Stomach (tissue), 9 donors: Measurements from ENCODE around the gene ABCA8. TPM values are rescaled to one million over a fixed set of nuclear protein-coding genes. Genes with fewer than 3 reads are reported as not detected.
"Not testable (repeated sequence)": the region's sequence is repeated elsewhere in the genome, so short reads cannot be mapped to it uniquely, and the experiment has no call there.

ENCODE experiments used
- DNase-seq, 2 donors: peaks; one replicate each; pipeline versions ENCODE4 v3.0.0 to v3.0.0-alpha.2; 2013 to 2019
- H3K27ac ChIP-seq, 5 donors: fragments of 200-600 bp in 4 of 5; sonication (generic) in 4 of 5; one replicate each; pipeline ENCODE4 v1.5.1; 2013 to 2019; ENCODE audit warnings: mild to moderate bottlenecking in 1 of 5, moderate library complexity in 1 of 5
- H3K27me3 ChIP-seq, 3 donors: fragments of 200-600 bp; sonication (generic); one replicate each; pipeline ENCODE4 v1.5.1; 2017 to 2019; ENCODE audit warnings: mixed run types in 1 of 3
- H3K36me3 ChIP-seq, 4 donors: fragments of 200-600 bp; sonication (generic); 1 replicate in 3 of 4; 2 replicates in 1 of 4; pipeline ENCODE4 v1.5.1; 2016 to 2019
- H3K4me1 ChIP-seq, 4 donors: fragments of 200-600 bp; sonication (generic); one replicate each; pipeline ENCODE4 v1.5.1; 2016 to 2019
- H3K4me3 ChIP-seq, 4 donors: fragments of 200-600 bp; sonication (generic) in 3 of 4; one replicate each; pipeline ENCODE4 v1.5.1; 2016 to 2019; ENCODE audit warnings: mild to moderate bottlenecking in 1 of 4
- H3K9me3 ChIP-seq, 4 donors: fragments of 200-600 bp; sonication (generic); one replicate each; pipeline ENCODE4 v1.5.1; 2016 to 2019
- EP300 ChIP-seq: sonication (generic); formaldehyde crosslinking; IDR thresholded peaks from one replicate; pipeline ENCODE4 v1.6.1; 2017; ENCODE audit warnings: antibody characterized with exemption
- POLR2A ChIP-seq, 4 donors: fragments of 450-650 bp; IDR thresholded peaks; one replicate each; pipeline ENCODE4 v1.6.1; 2016; ENCODE audit warnings: antibody characterized with exemption in 4 of 4, control low read depth in 2 of 4, mild to moderate bottlenecking in 1 of 4, moderate library complexity in 1 of 4
- POLR2AphosphoS5 ChIP-seq, 3 donors: sonication (generic); formaldehyde crosslinking; IDR thresholded peaks; one replicate each; pipeline ENCODE4 v1.6.1; 2016; ENCODE audit warnings: antibody characterized with exemption in 3 of 3
- WGBS, 5 donors: extraction: QIAGEN DNeasy Blood & Tissue Kit in 3 of 5; methylation state at CpG; one replicate each; pipeline versions ENCODE4 v1.1.5 to v1.1.7; 2013 to 2018; 5-methylcytosine and 5-hydroxymethylcytosine counted together
- intact Hi-C: fragments of 100-400 bp; cut with DNase I; formaldehyde crosslinking; loops from one replicate; pipeline ENCODE4 v1.15.1; 2023; ENCODE audit warnings: low total_unique reads
- polyA plus RNA-seq, 3 donors: library from polyadenylated mRNA; stranded (reverse); fragments of 200-250 nt; gene quantifications; one replicate each; pipeline ENCODE4 v1.2.3, GENCODE V29; 2013
- total RNA-seq, 5 donors: library from RNA; depleted of rRNA; stranded (reverse); fragments of >200 nt; gene quantifications; one replicate each; pipeline versions ENCODE4 v1.1.0 to v1.2.3, GENCODE V29; 2014 to 2016
- TF ChIP-seq, protein P1 (sequence below), 7 experiments: fragments of 450-650 bp in 4 of 7; fragments of 200-600 bp in 3 of 7; sonication (generic) in 3 of 7; IDR thresholded peaks; one replicate each; pipeline ENCODE4 v1.5.1; 2016 to 2019; ENCODE audit warnings: antibody characterized with exemption in 7 of 7, control low read depth in 2 of 7, mild to moderate bottlenecking in 1 of 7
- donor health status: healthy with polysubstance abuse.
- donor health status: Bipolar disorder and iron deficiency.
- donor health status: healthy.

ABCA8 gene
- total and polyA plus RNA-seq, 8 donors, result 2.7 to 210 (median 25.4) TPM

DNA sequence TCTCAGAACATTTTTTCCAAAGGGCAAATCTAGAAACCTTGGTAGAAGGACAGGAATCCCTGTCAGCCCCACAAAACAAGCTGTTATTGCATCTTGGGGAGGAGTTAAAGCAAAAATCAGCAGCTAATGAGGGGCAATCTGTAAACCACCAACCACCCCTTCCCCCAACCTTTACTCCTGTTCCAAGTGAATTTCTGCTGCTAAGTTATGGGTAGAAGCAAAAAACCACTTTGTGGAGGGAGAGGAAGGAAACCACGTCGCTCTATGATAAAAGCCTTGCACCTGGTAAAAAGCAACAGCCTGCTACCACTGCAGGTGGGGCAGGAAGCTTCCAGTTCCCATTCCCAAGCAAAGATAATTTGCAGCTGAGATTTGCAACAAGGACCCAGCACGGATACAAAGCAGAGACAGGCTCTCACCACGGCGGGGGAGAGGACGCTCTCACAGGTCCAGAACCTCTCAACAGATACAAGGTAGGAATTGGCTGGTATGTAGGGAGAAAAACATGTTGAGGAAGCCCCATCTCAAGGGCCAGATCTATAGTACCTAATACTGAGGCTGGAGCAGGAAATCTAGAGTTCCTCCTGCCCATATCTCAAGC lies 10.7 kb downstream of the ABCA8 start:
- Histone ChIP-seq H3K27me3 (no peaks in the 10 kb centered on the region), H3K36me3 (no peaks in the 10 kb centered on the region), H3K4me3 (no peak overlapping the region), H3K4me1 (no peaks in the 10 kb centered on the region), H3K9me3 (no peaks in the 10 kb centered on the region), H3K27ac (no peak overlapping the region)
- TF ChIP-seq POLR2AphosphoS5 (IDR thresholded peaks at IDR 0.05) (no peak), EP300 (no peak), POLR2A (IDR thresholded peaks at IDR 0.05) (no peak)
- TF ChIP-seq, protein P1, sequence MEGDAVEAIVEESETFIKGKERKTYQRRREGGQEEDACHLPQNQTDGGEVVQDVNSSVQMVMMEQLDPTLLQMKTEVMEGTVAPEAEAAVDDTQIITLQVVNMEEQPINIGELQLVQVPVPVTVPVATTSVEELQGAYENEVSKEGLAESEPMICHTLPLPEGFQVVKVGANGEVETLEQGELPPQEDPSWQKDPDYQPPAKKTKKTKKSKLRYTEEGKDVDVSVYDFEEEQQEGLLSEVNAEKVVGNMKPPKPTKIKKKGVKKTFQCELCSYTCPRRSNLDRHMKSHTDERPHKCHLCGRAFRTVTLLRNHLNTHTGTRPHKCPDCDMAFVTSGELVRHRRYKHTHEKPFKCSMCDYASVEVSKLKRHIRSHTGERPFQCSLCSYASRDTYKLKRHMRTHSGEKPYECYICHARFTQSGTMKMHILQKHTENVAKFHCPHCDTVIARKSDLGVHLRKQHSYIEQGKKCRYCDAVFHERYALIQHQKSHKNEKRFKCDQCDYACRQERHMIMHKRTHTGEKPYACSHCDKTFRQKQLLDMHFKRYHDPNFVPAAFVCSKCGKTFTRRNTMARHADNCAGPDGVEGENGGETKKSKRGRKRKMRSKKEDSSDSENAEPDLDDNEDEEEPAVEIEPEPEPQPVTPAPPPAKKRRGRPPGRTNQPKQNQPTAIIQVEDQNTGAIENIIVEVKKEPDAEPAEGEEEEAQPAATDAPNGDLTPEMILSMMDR (IDR thresholded peaks at IDR 0.05), result no peak
- WGBS, 5 donors, result 71 to 86% (median 74%) methylated on average over 6 of the region's 6 CpGs
- DNase-seq, result no peak
- intact Hi-C loops, result no loop called here

- H3K4me3 ChIP-seq, H3K4me1 ChIP-seq, H3K9me3 ChIP-seq, intact Hi-C loops, H3K27me3 ChIP-seq, H3K36me3 ChIP-seq, H3K27ac ChIP-seq, DNase-seq: not testable (repeated sequence)
- WGBS, 5 donors, result 93 to 98% (median 96%) methylated on average over 2 of the region's 2 CpGs
These were observed 11.4 kb downstream of the ABCA8 start for GRCh38 chr17:68943812-68944182.

DNA sequence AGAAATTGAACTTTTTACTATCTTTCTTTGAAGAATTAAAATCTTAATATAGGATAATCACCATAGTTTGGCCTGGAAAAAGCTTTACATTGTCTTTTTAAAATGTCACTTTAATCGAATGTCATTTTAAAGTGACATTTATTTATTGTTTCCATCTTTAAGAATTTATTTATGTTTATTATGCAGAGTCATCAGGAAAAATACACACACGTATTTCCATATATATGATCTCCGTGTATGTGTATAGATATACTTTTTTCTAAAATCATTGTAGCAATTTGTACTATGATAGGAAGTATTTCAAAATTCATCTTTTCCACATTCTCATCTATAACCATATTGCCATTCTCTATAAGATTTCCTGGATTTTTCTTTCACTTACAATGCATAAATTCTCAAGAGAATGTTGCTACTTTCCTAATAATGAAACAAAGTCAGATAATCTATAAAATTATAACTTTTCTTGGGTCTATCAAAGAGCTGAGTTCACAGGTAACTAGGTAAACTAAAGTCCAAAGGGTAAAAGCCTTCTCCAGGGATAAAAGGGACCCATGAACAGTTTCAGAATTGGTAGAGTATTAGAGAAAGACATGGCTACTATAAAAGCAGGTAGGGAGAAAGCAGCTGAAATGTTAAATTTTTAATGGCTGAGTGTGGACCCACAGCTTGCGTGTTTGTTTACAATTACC lies 11.9 kb downstream of the ABCA8 start:
- WGBS, 5 donors, result 67 to 93% (median 81%) methylated on average over 4 of the region's 4 CpGs
- no peak overlapping the region for H3K27ac ChIP-seq
- H3K27me3 ChIP-seq, result no peaks in the 10 kb centered on the region
- intact Hi-C loops, result no loop called here
- TF ChIP-seq, protein P1 (IDR thresholded peaks at IDR 0.05), result no peak
- TF ChIP-seq EP300 (no peak), POLR2AphosphoS5 (IDR thresholded peaks at IDR 0.05) (no peak), POLR2A (IDR thresholded peaks at IDR 0.05) (no peak)
- H3K36me3 ChIP-seq, result no peaks in the 10 kb centered on the region
- DNase-seq, result no peak
- H3K4me3 ChIP-seq, result no peak overlapping the region
- no peaks in the 10 kb centered on the region for H3K4me1 ChIP-seq
- no peaks in the 10 kb centered on the region for H3K9me3 ChIP-seq

- DNase-seq, result no peak
- WGBS, 5 donors, result 52 to 64% (median 57%) methylated on average over 3 of the region's 3 CpGs
These were observed 12.8 kb downstream of the ABCA8 start for GRCh38 chr17:68942389-68942788.

More at GRCh38 chr17:68942389-68942788, 12.8 kb downstream of the ABCA8 start:
- Histone ChIP-seq H3K27me3 (no peaks in the 10 kb centered on the region), H3K4me1 (no peaks in the 10 kb centered on the region), H3K27ac (no peak overlapping the region), H3K9me3 (no peaks in the 10 kb centered on the region), H3K4me3 (no peak overlapping the region), H3K36me3 (no peaks in the 10 kb centered on the region)
- TF ChIP-seq, protein P1 (IDR thresholded peaks at IDR 0.05), result no peak
- TF ChIP-seq EP300 (no peak), POLR2AphosphoS5 (IDR thresholded peaks at IDR 0.05) (no peak), POLR2A (IDR thresholded peaks at IDR 0.05) (no peak)
- intact Hi-C loops, result no loop called here
